GM19193 (cell line): ENCODE data around the gene PRLR.

Experiments
- POLR2A ChIP-seq: IDR thresholded peaks from 4 replicates; pipeline ENCODE4 v1.6.1; 2011; ENCODE audit not compliant: insufficient read depth, insufficient read length; ENCODE audit errors: extremely low read depth

Gene PRLR

DNA sequence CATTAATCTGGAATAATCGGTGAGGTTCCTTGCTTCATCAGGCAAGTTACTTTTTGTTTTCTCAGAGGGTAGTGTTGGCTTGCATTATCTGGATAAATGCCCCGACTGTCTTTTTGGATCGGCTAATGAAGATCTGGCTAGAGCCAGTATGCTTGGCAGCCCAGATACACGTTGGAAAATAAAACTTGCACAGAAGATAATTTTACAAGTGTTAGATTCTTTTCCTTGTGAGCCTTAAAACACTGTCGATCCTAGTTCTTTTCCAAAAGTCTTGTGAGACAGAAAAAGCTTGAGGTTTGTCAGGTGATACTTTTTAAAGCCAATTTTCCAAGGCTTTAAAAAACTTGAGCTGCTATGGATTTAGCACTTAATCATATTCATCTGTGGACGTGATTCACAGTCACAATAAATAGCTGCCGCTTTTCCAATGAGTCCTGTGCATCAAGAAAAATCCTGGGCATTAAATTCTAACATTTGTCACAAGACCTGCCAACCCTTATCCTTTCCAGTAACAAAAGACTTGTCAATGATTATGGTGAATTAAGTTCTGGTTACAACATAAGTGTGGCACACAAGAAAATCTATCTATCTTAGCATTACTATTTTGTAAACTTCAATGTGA, 68.5 kb downstream of the PRLR start:
- TF ChIP-seq POLR2A = no peak

DNA sequence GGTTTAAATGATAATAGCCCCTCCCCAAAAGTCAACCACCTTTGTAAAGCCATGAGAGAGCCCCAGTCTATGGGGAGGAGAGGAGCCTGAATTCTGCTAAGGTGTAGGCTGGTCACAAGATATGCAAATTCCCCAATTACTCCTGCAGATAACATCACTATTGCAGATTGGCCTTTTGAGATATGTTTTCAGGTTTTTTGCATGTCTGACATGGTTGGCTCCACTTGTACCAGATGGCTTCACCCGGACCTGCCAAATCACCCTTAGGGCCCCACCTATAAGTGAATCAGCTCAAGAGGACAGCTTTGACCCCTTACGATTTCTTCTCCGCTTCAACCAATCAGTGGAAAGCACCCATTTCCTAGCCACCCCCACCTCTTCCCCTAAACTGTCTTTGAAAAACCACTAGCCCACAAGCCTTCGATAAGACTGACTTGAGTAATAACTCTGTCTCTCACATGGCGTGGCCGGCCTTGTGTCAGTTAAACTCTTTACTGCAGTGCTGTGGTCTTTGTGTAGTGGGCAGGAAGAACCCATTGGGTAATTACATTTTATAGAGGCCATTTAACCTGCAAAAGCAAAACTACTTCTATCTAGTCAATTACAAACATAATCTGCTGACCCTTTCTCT, 69.7 kb downstream of the PRLR start:
- TF ChIP-seq POLR2A = no peak

DNA sequence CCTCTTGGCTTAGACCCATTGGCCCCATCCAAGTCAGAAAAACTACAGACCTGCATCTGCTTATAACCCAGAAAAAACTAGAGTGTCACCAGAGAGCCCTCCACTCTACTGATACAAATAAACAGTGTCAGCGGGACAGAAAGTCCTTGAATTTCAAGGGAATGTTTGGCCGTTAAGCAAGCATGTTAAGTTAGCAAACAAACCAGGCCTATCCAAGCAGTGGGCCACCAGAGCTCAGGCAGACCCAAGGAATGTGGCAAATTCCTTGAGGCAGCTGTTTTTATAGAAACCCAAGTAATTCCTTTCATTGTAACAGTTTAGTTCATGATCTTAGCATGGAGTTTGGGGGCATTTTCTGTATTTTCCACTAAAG, 70.9 kb downstream of the PRLR start:
- TF ChIP-seq POLR2A = no peak

DNA sequence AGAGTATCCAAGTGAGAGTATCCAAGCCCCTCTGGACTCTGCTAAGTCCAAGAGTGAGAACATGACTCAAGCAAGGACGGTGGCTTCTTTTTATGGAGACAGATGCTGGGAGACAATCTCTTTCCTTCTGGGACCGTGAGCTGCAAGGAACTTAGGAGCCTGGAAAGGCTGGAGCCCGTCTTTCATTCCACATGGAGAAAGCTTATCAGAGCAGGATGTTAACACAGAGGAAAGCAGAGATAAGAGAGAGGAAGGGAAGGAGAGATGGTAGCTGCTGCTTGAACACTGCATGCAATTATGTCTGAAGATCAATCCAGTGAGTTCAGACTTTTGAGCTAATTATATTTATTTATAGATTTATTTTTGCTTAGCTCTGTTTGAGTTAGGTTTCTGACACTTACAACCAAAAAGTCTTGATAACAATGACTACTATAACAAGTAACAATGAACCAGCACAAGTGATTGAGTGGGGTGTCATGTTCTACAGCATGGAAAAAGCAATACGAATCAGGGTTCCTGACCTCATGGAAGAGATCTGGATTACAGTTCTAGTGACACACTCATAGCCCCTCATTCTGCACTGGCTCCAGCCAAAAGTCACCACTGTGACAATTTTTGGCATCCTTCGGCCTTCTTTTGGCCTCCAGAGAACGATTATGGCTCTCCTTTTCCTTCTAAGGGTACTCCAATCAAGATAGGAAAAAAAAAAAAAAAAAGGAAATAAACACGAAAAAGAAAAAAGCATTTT, 71.5 kb downstream of the PRLR start:
- TF ChIP-seq POLR2A = no peak

GRCh38 chr5:35158204-35158603, 72.1 kb downstream of the PRLR start:
- TF ChIP-seq POLR2A = no peak

- TF ChIP-seq POLR2A = no peak
Measured at GRCh38 chr5:35153375-35153932, 76.8 kb downstream of the PRLR start.

- TF ChIP-seq POLR2A = no peak
Measured at GRCh38 chr5:35152733-35153132, 77.6 kb downstream of the PRLR start.

- TF ChIP-seq POLR2A = no peak
Measured at GRCh38 chr5:35151146-35151920, 79.0 kb downstream of the PRLR start.

GRCh38 chr5:35149041-35149440, 81.2 kb downstream of the PRLR start:
- TF ChIP-seq POLR2A = no peak

DNA sequence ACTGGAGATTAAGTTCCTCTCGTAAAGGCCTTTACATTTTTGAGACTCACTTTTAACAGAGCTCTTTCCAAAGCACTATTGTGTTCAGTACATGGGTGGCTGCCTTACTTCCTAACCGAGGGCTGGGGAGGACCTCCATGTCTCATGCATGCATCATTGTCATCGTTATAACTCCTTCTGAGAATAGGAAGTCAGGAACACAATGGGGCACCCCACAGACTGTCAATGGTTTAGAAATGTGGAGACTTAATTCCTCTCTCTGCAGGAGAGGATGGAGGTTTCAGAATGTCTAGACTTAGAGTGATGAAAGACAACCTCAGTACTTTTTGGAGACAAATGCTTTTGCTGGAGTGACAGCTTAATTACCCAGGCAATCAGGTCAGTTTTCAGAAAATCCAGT, 83.9 kb downstream of the PRLR start:
- no peak for TF ChIP-seq POLR2A

DNA sequence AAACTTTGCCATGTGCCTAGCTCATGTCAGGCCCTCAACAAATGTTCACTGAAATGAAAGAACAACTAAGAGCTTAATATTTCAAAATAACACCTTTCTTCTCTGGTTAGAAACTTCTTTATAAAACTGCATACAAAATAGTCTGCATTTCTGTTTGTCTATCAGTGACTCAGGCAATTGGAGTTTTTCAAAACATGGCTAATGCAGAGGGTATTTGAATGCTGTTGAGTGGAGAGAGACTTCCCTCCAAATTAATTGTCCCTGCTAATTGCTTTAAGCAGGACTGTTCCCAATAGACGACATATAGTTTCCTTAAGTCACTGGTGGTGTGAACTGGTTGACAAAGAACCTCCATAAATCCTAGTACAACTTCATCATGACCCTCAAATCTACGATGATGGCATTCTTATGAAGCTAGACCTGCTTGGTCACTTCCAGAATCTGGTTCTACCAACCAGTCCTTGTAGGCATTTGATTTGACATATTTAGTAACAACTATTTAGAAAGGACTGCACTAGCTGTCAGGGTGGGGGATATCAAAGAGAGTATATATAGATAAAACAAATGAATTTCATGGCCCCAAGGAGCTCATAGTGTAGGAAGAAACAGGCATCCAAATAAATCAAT, 84.5 kb downstream of the PRLR start:
- no peak for TF ChIP-seq POLR2A

DNA sequence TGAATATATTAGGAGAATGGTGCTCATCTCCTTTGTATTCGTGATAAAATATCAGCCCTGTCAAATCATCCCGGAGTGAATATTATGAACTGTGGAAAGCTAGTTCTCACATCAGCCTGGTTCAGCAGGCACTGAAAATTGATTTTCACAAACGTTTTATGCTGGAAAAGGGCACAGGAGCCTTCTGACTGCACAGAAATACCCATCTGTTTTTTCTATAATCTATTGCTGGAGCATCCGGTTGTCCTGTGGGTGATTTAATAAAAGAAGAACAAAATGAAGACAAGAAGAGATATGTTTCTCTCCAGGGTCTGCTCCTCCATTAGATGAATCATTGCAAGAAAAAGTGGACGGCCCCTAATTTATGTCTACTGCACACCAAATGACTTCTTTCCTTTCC, 85.3 kb downstream of the PRLR start:
- TF ChIP-seq POLR2A = no peak

GRCh38 chr5:35143841-35144240, 86.4 kb downstream of the PRLR start:
- TF ChIP-seq POLR2A = no peak

- no peak for TF ChIP-seq POLR2A
Measured at GRCh38 chr5:35141739-35142138, 88.5 kb downstream of the PRLR start.

DNA sequence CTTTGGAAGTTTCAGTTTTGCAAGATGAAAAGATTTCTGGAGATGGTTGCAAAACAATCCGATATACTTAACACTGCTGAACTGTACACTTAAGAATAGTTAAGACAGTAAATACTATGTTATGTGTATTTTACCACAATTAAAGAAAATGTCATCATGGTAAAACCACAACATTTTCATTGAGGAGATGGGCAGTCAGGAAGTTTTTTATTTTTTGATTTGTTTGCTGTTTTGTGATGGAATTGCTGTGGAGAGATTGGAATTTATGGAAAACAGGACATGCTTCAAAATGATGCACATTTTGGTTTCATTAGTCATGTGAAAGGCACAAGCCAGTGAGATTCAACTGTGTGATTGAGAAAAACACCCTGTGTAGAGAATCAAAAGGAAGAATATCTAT, 92.1 kb downstream of the PRLR start:
- no peak for TF ChIP-seq POLR2A
